Measurements from ENCODE around the gene MYBPC2.

DNA sequence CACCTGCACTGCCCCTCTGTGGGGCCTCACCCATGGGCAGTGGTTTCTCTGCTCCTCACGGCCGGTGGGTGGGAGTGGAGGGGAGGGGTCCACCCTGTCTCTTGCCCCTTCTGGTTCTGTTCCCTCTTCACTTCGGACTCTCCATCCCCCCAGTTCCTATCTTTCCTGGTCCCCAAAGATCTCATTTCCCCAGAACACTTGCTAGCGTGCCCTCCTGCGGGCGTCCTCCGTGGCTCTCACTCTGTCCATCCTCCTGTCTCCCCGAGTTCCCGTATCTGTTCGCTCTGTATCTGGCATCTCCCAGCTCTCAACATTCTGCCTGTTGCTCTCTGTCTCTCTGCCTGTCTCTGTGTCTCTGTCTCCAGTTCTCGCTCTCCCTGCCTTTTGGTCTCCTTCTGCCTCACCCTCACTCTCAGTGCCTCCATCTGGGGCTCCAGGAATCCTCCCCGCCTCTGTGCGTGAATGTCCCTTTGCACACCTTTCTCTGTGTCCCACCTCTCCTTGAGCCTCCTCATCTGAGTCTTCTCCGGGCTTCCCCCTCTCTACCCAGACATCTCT is 13.6 kb upstream of the MYBPC2 start:
- TF ChIP-seq CTCF (IDR thresholded peaks at IDR 0.05) (no peak), POLR2A (IDR thresholded peaks at IDR 0.05) (no peak)

Data from right lobe of liver (tissue), 4 donors.